HepG2 (cell line): Measurements from ENCODE around the gene PTX4. TPM values are rescaled to one million over a fixed set of nuclear protein-coding genes. Genes with fewer than 3 reads are reported as not detected.

Experiments
- ATAC-seq: fragments of 200-7000 bp; cut with Tn5 transposase; 3 replicates; pipeline ENCODE4 v1.9.1; 2020; ENCODE audit warnings: mild to moderate bottlenecking, moderate library complexity
- BruUV-seq: library from RNA; stranded (reverse); fragments of 400-500 nt; replicated peaks from 2 replicates; lab custom pipeline; 2021; lab: Mats Ljungman, UMichigan
- CTCF ChIA-PET: fragments of 300-600 bp; formaldehyde crosslinking; extraction: SDS; loops from one replicate; lab custom pipeline; 2021; ENCODE audit warnings: low total read pairs, inconsistent platforms, low intra/inter-chr PET ratio; lab: Yijun Ruan, JAX
- POLR2A ChIA-PET: fragments of 350-600 bp; sonication (Branson Sonifier 250); formaldehyde crosslinking; loops from one replicate; lab custom pipeline; 2020; ENCODE audit warnings: antibody characterized with exemption, inconsistent platforms; lab: Yijun Ruan, JAX
- DNase-seq: peaks from one replicate; pipeline ENCODE4 v3.0.0-alpha.2; 2015; ENCODE audit warnings: low spot score
- FAIRE-seq: peaks from 3 replicates; lab custom pipeline; 2011; peaks lifted over from hg19 to GRCh38; lab: Jason Lieb, UNC
- H2AFZ ChIP-seq: one replicate; pipeline ENCODE4 v1.6.1; 2011; ENCODE audit warnings: low read length, inconsistent platforms
- H3K27ac ChIP-seq: fragments of 300-600 bp; 3 replicates; pipeline ENCODE4 v1.8.0; 2011; ENCODE audit warnings: mixed run types, mild to moderate bottlenecking, mixed read lengths, low read length, inconsistent platforms; ENCODE audit not compliant: insufficient read depth; ENCODE audit errors: extremely low read length
- H3K27me3 ChIP-seq, 2 experiments: fragments of 200-600 bp in 1 of 2; 2 replicates in 1 of 2; 3 replicates in 1 of 2; pipeline versions ENCODE4 v1.6.0 to v1.8.0; 2011; ENCODE audit warnings: low read length in 2 of 2, mild to moderate bottlenecking in 2 of 2, moderate library complexity in 2 of 2, inconsistent platforms in 1 of 2; ENCODE audit not compliant: insufficient read depth in 2 of 2, control insufficient read depth in 1 of 2
- H3K36me3 ChIP-seq, 2 experiments: fragments of 200-600 bp in 1 of 2; replicated peaks in 1 of 2; 2 replicates in 1 of 2; 3 replicates in 1 of 2; pipeline versions ENCODE4 v1.5.1 to v1.8.0; 2011; ENCODE audit warnings: low read length in 2 of 2, inconsistent platforms in 1 of 2; ENCODE audit not compliant: insufficient read depth in 2 of 2, control insufficient read depth in 1 of 2
- H3K4me1 ChIP-seq: 2 replicates; pipeline ENCODE4 v1.5.1; 2012; ENCODE audit warnings: low read length, inconsistent platforms; ENCODE audit not compliant: insufficient read depth
- H3K4me2 ChIP-seq: 2 replicates; pipeline ENCODE4 v1.6.0; 2011; ENCODE audit warnings: low read depth, low read length, inconsistent platforms
- H3K4me3 ChIP-seq, 3 experiments: fragments of 200-600 bp in 1 of 3; sonication (generic), shearing (Covaris generic) in 1 of 3; replicated peaks in 1 of 3; 2 replicates each; pipeline ENCODE4 v1.5.1; 2011 to 2016; ENCODE audit warnings: low read length in 3 of 3, inconsistent platforms in 2 of 3, low read depth in 2 of 3, mild to moderate bottlenecking in 2 of 3, control low read depth in 1 of 3, mixed read lengths in 1 of 3; ENCODE audit not compliant: insufficient read depth in 1 of 3
- H3K79me2 ChIP-seq: one replicate; pipeline ENCODE4 v1.6.1; 2011; ENCODE audit warnings: low read length, inconsistent platforms; ENCODE audit not compliant: insufficient read depth
- H3K9ac ChIP-seq: 2 replicates; pipeline ENCODE4 v1.6.0; 2011; ENCODE audit warnings: mild to moderate bottlenecking, low read depth, low read length, inconsistent platforms; ENCODE audit not compliant: insufficient read depth
- H3K9me3 ChIP-seq: 2 replicates; pipeline ENCODE4 v1.5.1; 2012; ENCODE audit warnings: mild to moderate bottlenecking, low read length
- H4K20me1 ChIP-seq: 2 replicates; pipeline ENCODE4 v1.6.0; 2011; ENCODE audit warnings: inconsistent platforms, mild to moderate bottlenecking, low read length, moderate library complexity; ENCODE audit not compliant: insufficient read depth
- AGO2 ChIP-seq: fragments of 200-400 bp; formaldehyde crosslinking; optimal IDR thresholded peaks from 2 replicates; pipeline ENCODE3; 2017; ENCODE audit warnings: mild to moderate bottlenecking, low read depth, low read length, moderate library complexity
- POLR2G ChIP-seq: fragments of 200-400 bp; formaldehyde crosslinking; IDR thresholded peaks from 2 replicates; pipeline ENCODE4 v1.6.1; 2018; ENCODE audit warnings: mild to moderate bottlenecking, low read depth, low read length, moderate library complexity
- RFX1 ChIP-seq: fragments of 450-650 bp; IDR thresholded peaks from 2 replicates; pipeline ENCODE4 v1.6.1; 2017
- ZBTB39 ChIP-seq: sonication (generic); formaldehyde crosslinking; IDR thresholded peaks from 2 replicates; pipeline ENCODE4 v1.5.0; 2020; ENCODE audit warnings: missing genetic modification reagents
- WGBS: methylation state at CpG from one replicate; pipeline ENCODE4 v1.1.6; 2017; ENCODE audit warnings: low lambda C conversion rate; 5-methylcytosine and 5-hydroxymethylcytosine counted together
- in situ Hi-C: cut with HindIII; loops from 2 replicates; pipeline ENCODE4 v1.10.0; 2017; ENCODE audit warnings: low pct_unique_long_range_greater_than_20kb; ENCODE audit not compliant: extremely low pct_ligation_motif_present
- intact Hi-C: fragments of 100-400 bp; cut with micrococcal nuclease; formaldehyde crosslinking; loops from one replicate; pipeline ENCODE4 v1.10.0; 2022; ENCODE audit not compliant: unreplicated experiment
- polyA plus RNA-seq, 8 experiments: library from polyadenylated mRNA; depleted of rRNA in 3 of 8; stranded (reverse) in 7 of 8; unstranded in 1 of 8; fragments of >200 nt; fragmentation: Illumina TruSeq in 4 of 8; extraction: Trizol in 4 of 8; gene quantifications; 2 replicates each; pipeline versions ENCODE4 v1.2.1 to v1.2.3, GENCODE V29; 2011 to 2016; ENCODE audit warnings: low read depth in 4 of 8, missing spikeins in 1 of 8, mixed read lengths in 1 of 8; ENCODE audit not compliant: insufficient read depth in 1 of 8
- total RNA-seq, 5 experiments: library from RNA; depleted of rRNA; stranded (reverse); fragments of >200 nt; fragmentation: Illumina TruSeq; extraction: Trizol; gene quantifications; 2 replicates each; pipeline ENCODE4 v1.2.3, GENCODE V29; 2016; ENCODE audit warnings: low read depth in 1 of 5

The PTX4 gene
- total and polyA plus RNA-seq, 2 of the 13 experiments (the other 11 are each of a cell fraction or from before 2014, with no cell fraction given) = 0.04 TPM; not detected in 1

DNA sequence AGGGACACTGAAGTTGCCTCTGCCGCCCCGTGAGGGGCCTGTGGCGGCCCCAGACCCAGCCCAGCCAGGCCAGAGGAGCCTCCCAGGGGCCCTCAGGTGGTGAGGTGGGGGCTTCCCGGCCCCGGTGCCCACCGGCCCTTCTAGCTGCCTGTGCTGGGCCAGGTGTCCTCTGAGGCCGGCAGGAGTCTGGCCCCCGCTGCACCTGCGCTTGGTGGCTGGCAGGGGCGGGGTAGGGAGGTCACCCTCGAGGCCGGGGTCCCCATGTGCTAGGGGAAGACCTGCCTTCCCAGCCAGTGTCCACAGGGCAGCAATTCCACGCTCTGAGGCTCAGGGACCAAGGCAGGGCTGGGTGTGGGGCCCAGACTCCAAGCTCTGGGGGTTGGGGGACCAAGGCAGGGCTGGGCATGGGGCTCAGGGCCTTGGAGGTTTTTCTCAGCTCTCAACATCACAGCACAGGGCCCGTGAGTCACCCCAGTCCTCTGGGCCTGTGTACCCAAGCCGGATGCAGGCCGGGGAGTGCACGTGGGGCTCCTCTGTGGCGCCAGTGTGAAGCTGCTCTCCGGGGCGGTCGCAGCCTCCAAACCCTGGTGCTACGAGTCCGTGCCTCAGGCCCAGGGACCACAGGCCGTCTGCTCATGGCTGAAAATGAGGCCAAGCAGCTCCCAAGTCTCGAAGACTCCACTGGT is 43.1 kb downstream of the PTX4 start:
- Histone ChIP-seq H2AFZ (no peak overlapping the region), H3K4me2 (no peak overlapping the region), H3K9ac (no peak overlapping the region), H3K79me2 (no peaks in the 10 kb centered on the region), H3K27ac (no peak overlapping the region), H3K4me3 (no peak overlapping the region), H3K36me3 (no peaks in the 10 kb centered on the region; a peak in 1 of 5 replicates)
- FAIRE-seq (no peak), DNase-seq (no peak), ATAC-seq (no peak)
- intact Hi-C loops (no loop called here), in situ Hi-C loops (no loop called here)
- BruUV-seq = TSS peak; percentile 59
- POLR2A ChIA-PET = no interaction called here
- TF ChIP-seq AGO2 = peak; percentile 27
- TF ChIP-seq ZBTB39 (CRISPR knock-in tag) = no peak
- TF ChIP-seq, all 625 proteins: peak for 1
- CTCF ChIA-PET = no interaction called here
- Histone ChIP-seq H4K20me1 (no peaks in the 10 kb centered on the region), H3K9me3 (no peaks in the 10 kb centered on the region), H3K4me1 (peaks cover 14% of the 10 kb centered on the region), H3K27me3 (peaks cover 0 to 1% of the 10 kb centered on the region in 2 experiments; a peak in 3 of 5 replicates)
- 98% methylated on average over 6 of the region's 25 CpGs for WGBS

GRCh38 chr16:1444730-1445517 is 43.8 kb downstream of the PTX4 start:
- Histone ChIP-seq H3K79me2 (no peaks in the 10 kb centered on the region), H3K27ac (no peak overlapping the region), H3K4me3 (no peak overlapping the region), H3K4me2 (no peak overlapping the region), H4K20me1 (no peaks in the 10 kb centered on the region), H2AFZ (no peak overlapping the region), H3K9ac (no peak overlapping the region), H3K36me3 (no peaks in the 10 kb centered on the region; a peak in 1 of 5 replicates), H3K27me3 (peaks cover 0 to 1% of the 10 kb centered on the region in 2 experiments; a peak in 3 of 5 replicates), H3K4me1 (peaks cover 14% of the 10 kb centered on the region), H3K9me3 (no peaks in the 10 kb centered on the region)
- FAIRE-seq (no peak), DNase-seq (no peak), ATAC-seq (no peak)
- no TSS peak for BruUV-seq
- TF ChIP-seq POLR2G = 0 out of 2 replicates have a peak, but pooled peaks have one; percentile 36
- TF ChIP-seq RFX1 = no peak
- intact Hi-C loops = no loop called here
- ChIA-PET CTCF (no interaction called here), POLR2A (no interaction called here)
- WGBS = 90% methylated on average over 42 of the region's 48 CpGs
- in situ Hi-C loops = no loop called here
